HG02870 (cell line): Measurements from ENCODE around the gene RNASEH2A.

Source experiments
- ATAC-seq: cut with Tn5 transposase; IDR thresholded peaks from one replicate; pipeline ENCODE4 v1.9.1; 2021; ENCODE audit warnings: mild to moderate bottlenecking, moderate library complexity; ENCODE audit not compliant: unreplicated experiment

Gene RNASEH2A

DNA sequence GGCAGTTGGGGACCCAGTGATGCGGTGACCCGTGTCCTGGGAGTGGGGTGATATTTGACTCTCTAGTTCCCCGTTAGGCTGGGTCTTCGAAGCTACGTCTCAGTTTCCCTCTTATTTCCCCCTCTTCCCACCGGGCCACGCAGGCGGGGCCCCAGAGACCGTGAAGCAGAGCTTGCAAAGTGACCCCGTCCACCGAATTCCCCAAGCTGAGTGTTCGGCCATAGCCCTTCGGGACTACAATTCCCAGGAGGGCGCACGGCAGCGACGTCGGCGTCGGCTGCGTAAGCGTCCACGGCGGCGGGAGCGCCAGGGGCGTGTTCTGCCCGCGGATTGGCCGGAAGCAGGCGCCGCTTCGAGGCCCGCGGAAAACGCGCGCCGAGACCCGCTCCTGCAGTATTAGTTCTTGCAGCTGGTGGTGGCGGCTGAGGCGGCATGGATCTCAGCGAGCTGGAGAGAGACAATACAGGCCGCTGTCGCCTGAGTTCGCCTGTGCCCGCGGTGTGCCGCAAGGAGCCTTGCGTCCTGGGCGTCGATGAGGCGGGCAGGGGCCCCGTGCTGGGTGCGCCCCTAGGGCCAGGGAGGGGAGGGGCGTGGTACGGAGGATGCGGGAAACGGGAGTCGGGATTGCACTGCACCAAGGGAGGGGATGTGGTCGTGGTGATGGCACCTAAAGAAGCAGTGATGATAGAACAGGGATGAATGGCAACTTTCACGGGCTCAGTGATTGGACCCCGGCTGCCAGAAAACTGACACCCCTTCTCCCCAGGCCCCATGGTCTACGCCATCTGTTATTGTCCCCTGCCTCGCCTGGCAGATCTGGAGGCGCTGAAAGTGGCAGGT lies at the start of gene RNASEH2A:
Gene RNASEH2A (plus strand): TSS at position 343 of the 840 bp plus-strand sequence. CDS start 90 bp downstream, at position 433.
- ATAC-seq: peak; percentile 86

DNA sequence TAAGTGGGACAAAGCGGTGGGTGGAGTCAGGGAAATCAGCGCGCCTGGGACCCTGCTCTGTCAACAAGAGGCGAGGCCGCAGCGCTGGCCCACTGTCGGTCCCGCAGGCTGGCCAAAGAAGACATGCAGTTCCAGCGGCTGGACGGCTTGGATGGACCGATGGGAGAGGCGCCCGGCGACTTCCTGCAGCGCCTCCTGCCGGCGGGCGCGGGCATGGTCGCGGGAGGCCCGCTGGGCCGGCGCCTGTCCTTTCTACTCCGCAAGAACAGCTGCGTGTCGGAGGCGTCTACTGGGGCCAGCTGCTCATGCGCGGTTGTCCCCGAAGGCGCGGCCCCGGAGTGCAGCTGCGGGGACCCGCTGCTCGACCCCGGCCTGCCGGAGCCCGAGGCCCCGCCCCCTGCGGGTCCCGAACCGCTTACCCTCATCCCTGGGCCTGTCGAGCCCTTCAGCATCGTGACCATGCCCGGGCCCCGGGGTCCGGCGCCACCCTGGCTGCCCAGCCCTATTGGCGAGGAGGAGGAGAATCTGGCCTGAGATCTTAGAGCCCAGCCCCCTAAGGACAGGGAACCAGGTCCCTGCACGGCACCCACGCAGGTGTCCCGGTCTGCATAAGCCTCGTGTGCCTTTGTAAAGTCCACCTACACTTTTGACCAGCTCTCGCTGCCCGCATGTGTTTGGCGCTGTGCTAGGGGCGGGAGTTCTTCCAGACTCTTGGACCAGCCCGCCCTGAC lies 48.7 kb upstream of the RNASEH2A start:
- no peak for ATAC-seq

GRCh38 chr19:12759686-12760085 lies 46.7 kb upstream of the RNASEH2A start:
- ATAC-seq: no peak

DNA sequence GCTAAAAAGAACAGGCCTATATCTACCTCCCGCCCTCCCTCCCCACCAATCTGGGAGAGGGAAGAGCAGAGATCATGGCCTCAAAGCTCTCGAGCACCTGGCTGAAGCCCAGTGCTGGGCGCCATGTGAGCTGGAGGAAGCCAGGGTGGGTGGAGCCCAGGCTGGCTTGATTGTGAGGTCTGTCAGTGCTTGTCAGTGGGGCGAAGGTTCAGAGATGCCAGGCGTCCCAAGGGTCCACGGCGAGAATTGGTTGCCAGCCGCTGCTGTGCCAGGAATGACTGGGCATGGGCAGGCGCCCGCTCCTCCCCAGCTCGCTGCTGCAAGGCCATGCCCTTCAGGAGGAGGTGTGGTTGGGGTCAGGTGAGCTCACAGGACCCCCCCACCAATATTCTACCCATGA lies 43.3 kb upstream of the RNASEH2A start:
- ATAC-seq: no peak

GRCh38 chr19:12764698-12765097 lies 41.7 kb upstream of the RNASEH2A start:
- ATAC-seq: no peak

- ATAC-seq: no peak
Measured at GRCh38 chr19:12766051-12766521, 40.3 kb upstream of the RNASEH2A start.

DNA sequence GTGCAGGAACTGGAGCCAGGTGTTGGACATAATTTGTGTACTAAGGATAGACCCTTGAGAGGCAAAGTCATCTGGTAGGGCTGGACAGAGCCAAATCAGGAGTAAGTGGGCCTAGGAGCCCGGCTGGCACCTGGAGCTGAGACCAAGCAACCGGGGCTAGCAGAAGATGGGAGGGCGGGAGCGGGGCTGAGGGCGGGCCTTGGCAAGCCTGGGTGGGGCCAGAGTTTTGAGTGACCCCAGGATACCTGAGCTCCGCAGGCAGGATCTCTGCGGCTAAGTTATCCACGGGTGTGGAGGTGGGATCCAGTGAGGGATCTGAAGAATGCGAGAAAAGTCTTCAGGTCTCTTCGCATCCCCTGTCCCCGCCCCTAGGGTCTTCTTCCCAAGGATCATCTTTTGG lies 39.2 kb upstream of the RNASEH2A start:
- ATAC-seq: no peak

DNA sequence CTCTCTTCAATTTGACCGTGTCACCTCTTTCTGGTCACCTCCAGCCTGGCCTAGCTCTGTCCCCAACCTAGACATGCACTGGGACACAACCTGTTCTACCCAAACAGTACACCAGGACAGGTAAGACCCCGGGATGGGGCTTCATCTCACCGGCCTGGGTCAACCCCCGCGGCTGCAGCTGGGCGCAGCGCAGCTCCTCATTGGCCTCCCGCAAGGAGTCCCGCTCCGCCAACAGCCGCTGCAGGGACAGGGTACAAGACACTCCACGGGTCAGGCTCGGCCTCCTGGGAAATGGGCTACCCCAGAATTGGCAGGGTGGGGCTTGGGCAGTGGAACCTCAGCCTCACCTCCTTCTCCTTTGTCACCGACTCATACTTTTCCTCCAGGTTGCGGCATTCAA lies 38.7 kb upstream of the RNASEH2A start:
- ATAC-seq: no peak

DNA sequence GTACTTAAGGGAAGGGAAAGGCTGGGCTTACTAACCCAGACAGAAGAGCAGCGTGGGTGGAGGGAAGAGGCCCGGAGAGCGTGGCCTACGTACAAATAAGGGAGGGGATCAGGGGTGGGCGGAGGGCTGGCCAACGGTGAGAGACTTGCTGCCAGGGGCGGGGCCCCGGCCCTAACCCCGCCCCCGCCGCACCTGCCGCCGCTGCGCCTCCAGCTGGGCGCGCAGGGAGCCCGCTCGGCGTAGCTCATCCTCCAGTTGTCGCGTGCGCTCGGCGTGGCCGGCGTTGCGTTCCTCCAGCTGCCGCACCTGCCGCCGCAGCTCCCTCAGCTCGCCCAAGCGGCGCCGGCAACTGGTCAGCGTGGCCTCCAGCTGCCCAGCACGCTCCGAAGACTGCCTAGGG lies 36.7 kb upstream of the RNASEH2A start:
- ATAC-seq: no peak

DNA sequence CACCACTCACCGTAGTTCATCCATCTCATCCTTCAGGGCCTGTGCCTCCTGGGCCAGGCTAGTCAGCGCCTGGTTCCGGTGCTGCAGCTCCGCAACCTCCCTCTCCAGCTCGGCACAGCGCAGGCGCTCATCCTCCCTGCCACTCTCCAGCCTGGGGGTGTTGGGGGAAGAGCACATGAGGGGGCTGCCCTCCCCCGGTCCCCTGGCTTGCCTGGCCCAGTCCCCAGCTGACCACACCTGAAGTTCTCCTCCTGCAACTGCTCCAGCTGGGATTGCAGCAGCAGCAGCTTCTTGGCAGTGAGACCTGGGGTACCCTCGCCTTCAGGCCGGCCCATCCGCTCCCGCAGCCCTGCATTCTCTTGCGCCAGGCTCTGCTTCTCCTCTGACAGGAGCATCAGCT lies 35.5 kb upstream of the RNASEH2A start:
- no peak for ATAC-seq

DNA sequence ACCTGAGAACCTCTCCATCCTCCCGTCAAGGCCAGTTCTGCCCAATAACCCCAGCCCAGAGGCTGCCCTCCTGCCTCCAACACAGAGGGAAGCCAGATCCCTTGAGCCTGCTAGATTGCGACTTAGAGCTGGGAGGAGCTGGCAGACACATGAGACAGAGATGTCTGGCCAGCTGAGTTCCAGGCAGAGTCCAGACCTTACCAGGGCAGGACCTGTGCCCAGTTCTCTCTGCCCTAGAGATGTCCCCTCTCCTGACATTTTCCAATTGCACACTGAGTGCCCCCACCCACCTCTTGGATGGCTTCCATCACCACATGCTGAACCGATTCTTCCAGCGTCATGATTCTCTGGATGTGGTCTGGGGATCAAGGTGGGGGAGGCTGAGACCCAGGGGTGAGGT lies 34.1 kb upstream of the RNASEH2A start:
- no peak for ATAC-seq

- no peak for ATAC-seq
Measured at GRCh38 chr19:12773571-12773970, 32.8 kb upstream of the RNASEH2A start.

DNA sequence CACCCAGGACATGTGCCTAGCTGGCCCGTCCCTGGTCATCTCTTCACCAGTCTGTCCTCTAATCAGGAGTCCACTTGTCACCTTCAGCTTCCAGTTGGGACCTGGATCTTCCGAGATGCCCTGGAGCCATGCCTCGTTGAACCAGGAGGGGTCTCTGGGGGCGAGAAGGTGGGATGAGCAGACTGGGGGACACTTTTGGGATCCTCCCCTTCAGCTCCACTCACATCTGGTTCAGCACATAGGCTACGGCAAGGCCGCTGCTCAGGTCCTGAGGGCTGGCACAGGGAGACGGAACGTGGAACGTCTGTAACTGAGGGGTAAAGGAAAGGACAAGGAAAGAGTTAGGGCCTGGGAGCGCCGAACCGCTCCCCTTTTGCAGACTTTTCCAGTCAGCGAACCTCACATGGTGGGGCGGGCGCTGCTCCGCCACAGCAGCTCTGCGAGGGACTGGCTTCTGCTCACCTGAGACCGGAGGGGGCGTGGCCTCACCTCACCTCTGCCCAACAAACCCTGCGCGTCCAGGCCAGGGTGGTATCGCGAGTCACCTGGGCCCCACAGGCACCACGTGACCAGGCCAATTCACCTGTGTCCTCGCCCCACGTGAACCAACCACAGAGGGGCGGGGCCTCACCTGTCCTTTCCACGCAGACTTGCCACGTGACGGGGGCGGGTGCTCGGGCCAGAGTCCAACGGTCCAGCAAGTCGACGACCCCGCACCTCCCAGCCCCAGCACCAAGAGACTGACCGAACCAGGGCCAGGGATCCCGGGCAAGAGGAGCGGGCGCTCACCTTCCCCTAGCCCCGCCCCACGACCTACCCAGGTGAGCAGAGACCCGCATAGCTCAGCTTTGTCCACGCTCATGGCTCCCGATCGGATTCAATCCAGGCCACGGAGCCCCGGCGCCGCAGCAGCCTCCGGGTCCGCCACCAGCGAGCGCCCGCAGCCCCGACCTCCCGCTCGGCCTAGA lies 31.5 kb upstream of the RNASEH2A start, which contains the start of gene HOOK2:
Gene HOOK2 (minus strand): TSS at position 965 of the 968 bp plus-strand sequence. CDS start 103 bp downstream, at position 862.
- no peak for ATAC-seq

GRCh38 chr19:12777217-12778016 lies 29.0 kb upstream of the RNASEH2A start:
- ATAC-seq: no peak

GRCh38 chr19:12778017-12778904 lies 28.1 kb upstream of the RNASEH2A start:
- ATAC-seq: no peak

- ATAC-seq: no peak
Measured at GRCh38 chr19:12778905-12779161, 27.6 kb upstream of the RNASEH2A start.

GRCh38 chr19:12779162-12779993 lies 27.0 kb upstream of the RNASEH2A start:
- no peak for ATAC-seq

- peak; percentile 19 for ATAC-seq
Measured at GRCh38 chr19:12782174-12782423, 24.3 kb upstream of the RNASEH2A start.
